BLaER1 treated with 17β-estradiol and CSF1 and Interleukin-3, amounts not matched to agents 10 nM and 100 nM (cell line): ENCODE data around the gene ARVCF.
"Not testable (repeated sequence)": the region's sequence is repeated elsewhere in the genome, so short reads cannot be mapped to it uniquely, and the experiment has no call there.

Source experiments
- H3K27ac ChIP-seq, 11 experiments: shearing (Covaris generic); formaldehyde crosslinking; 2 replicates each; pipeline ENCODE4 v1.8.1; 2022
- H3K27me3 ChIP-seq, 11 experiments: shearing (Covaris generic); formaldehyde crosslinking; 2 replicates each; pipeline ENCODE4 v1.8.1; 2022
- H3K36me3 ChIP-seq, 11 experiments: shearing (Covaris generic); formaldehyde crosslinking; 2 replicates each; pipeline ENCODE4 v1.8.1; 2022
- H3K4me1 ChIP-seq, 10 experiments: shearing (Covaris generic); formaldehyde crosslinking; 2 replicates each; pipeline ENCODE4 v1.8.1; 2022
- H3K4me2 ChIP-seq, 11 experiments: shearing (Covaris generic); formaldehyde crosslinking; 2 replicates each; pipeline ENCODE4 v1.8.1; 2022
- H3K4me3 ChIP-seq, 10 experiments: shearing (Covaris generic); formaldehyde crosslinking; 2 replicates each; pipeline ENCODE4 v1.8.1; 2022
- H3K9ac ChIP-seq, 11 experiments: shearing (Covaris generic); formaldehyde crosslinking; 2 replicates each; pipeline ENCODE4 v1.8.1; 2022
- H3K9me3 ChIP-seq, 11 experiments: shearing (Covaris generic); formaldehyde crosslinking; replicated peaks in 1 of 11; 2 replicates each; pipeline ENCODE4 v1.8.1; 2022
- H4K20me1 ChIP-seq, 11 experiments: shearing (Covaris generic); formaldehyde crosslinking; 2 replicates each; pipeline ENCODE4 v1.8.1; 2022
- Cebpa-rat ChIP-seq, 11 experiments: shearing (Covaris generic); IDR thresholded peaks; 2 replicates each; pipeline ENCODE4 v1.8.1; 2022

ARVCF gene

GRCh38 chr22:19941365-19942082 is 75.1 kb downstream of the ARVCF start, which contains the start of the genes COMT and TXNRD2:
TSS of gene COMT (plus strand) at chr22:19941772. CDS start at chr22:19962527, 20,755 bp downstream.
TSS of gene TXNRD2 (minus strand) at chr22:19941818. CDS start at chr22:19941803, 15 bp downstream.
- Histone ChIP-seq H3K4me1 (peaks cover 53 to 70% (median 61%) of the 10 kb centered on the region in 10 experiments), H3K9me3 (peaks cover 1 to 18% (median 15%) of the 10 kb centered on the region in 11 experiments), H3K36me3 (peaks cover 12 to 26% (median 15%) of the 10 kb centered on the region in 11 experiments), H3K9ac (peak within 1 kb of the TSS; percentile 88 to 99 (median 94)), H3K27ac (peak within 1 kb of the TSS; percentile 87 to 100 (median 96)), H3K27me3 (no peaks in the 10 kb centered on the region), H3K4me2 (peak within 1 kb of the TSS; percentile 93 to 99 (median 97)), H3K4me3 (peak within 1 kb of the TSS; percentile 71 to 90 (median 82)), H4K20me1 (peaks cover 0 to 9% (median 0%) of the 10 kb centered on the region in 11 experiments; a peak in 2 of 22 replicates)
- TF ChIP-seq Cebpa-rat (IDR thresholded peaks at IDR 0.05): no peak

GRCh38 chr22:19940536-19941364 is 75.9 kb downstream of the ARVCF start:
- peaks cover 20 to 34% (median 23%) of the 10 kb centered on the region in 11 experiments for H3K36me3 ChIP-seq
- H3K4me2 ChIP-seq: peak overlapping the region; percentile 92 to 99 (median 97)
- H3K27me3 ChIP-seq: no peaks in the 10 kb centered on the region
- peak overlapping the region; percentile 87 to 100 (median 96) for H3K27ac ChIP-seq
- TF ChIP-seq Cebpa-rat (IDR thresholded peaks at IDR 0.05): no peak
- H4K20me1 ChIP-seq: peaks cover 0 to 3% (median 0%) of the 10 kb centered on the region in 11 experiments; a peak in 1 of 22 replicates
- H3K4me3 ChIP-seq: peak overlapping the region; percentile 71 to 90 (median 82)
- H3K9me3 ChIP-seq: peaks cover 9 to 26% (median 23%) of the 10 kb centered on the region in 11 experiments
- H3K4me1 ChIP-seq: peaks cover 45 to 63% (median 54%) of the 10 kb centered on the region in 10 experiments
- H3K9ac ChIP-seq: peak overlapping the region; percentile 88 to 99 (median 94)

- peaks cover 0 to 12% (median 5%) of the 10 kb centered on the region in 11 experiments; a peak in 7 of 22 replicates for H4K20me1 ChIP-seq
- no peak for TF ChIP-seq Cebpa-rat (IDR thresholded peaks at IDR 0.05)
- H3K4me1 ChIP-seq: peaks cover 24 to 43% (median 27%) of the 10 kb centered on the region in 10 experiments
- no peak overlapping the region for H3K27ac ChIP-seq
- H3K9me3 ChIP-seq: peaks cover 19 to 39% (median 34%) of the 10 kb centered on the region in 11 experiments
- H3K27me3 ChIP-seq: no peaks in the 10 kb centered on the region
- no peak overlapping the region for H3K4me3 ChIP-seq
- H3K36me3 ChIP-seq: peaks cover 27 to 47% (median 32%) of the 10 kb centered on the region in 11 experiments
- no peak overlapping the region for H3K9ac ChIP-seq
- H3K4me2 ChIP-seq: no peak overlapping the region
Measured at GRCh38 chr22:19937616-19938473, 78.8 kb downstream of the ARVCF start.

GRCh38 chr22:19936513-19936912 is 80.1 kb downstream of the ARVCF start:
- no peaks in the 10 kb centered on the region for H3K27me3 ChIP-seq
- H3K27ac ChIP-seq: no peak overlapping the region
- no peak overlapping the region for H3K9ac ChIP-seq
- peaks cover 19 to 49% (median 29%) of the 10 kb centered on the region in 10 experiments for H3K4me1 ChIP-seq
- H3K9me3 ChIP-seq: peaks cover 19 to 39% (median 34%) of the 10 kb centered on the region in 11 experiments
- peaks cover 27 to 47% (median 32%) of the 10 kb centered on the region in 11 experiments for H3K36me3 ChIP-seq
- TF ChIP-seq Cebpa-rat (IDR thresholded peaks at IDR 0.05): no peak
- H3K4me3 ChIP-seq: no peak overlapping the region
- peaks cover 0 to 24% (median 5%) of the 10 kb centered on the region in 11 experiments; a peak in 7 of 22 replicates for H4K20me1 ChIP-seq
- H3K4me2 ChIP-seq: no peak overlapping the region

- H3K9ac ChIP-seq, H3K4me3 ChIP-seq, H3K27ac ChIP-seq, H3K27me3 ChIP-seq, H3K4me2 ChIP-seq: not testable (repeated sequence)
- H4K20me1 ChIP-seq: peaks cover 0 to 28% (median 5%) of the 10 kb centered on the region in 11 experiments; a peak in 7 of 22 replicates
- H3K4me1 ChIP-seq: peaks cover 8 to 47% (median 19%) of the 10 kb centered on the region in 10 experiments
- peaks cover 29 to 47% (median 35%) of the 10 kb centered on the region in 11 experiments for H3K36me3 ChIP-seq
- H3K9me3 ChIP-seq: peaks cover 19 to 39% (median 34%) of the 10 kb centered on the region in 11 experiments
Measured at GRCh38 chr22:19935123-19935718, 81.4 kb downstream of the ARVCF start.

GRCh38 chr22:19933341-19934241 is 83.0 kb downstream of the ARVCF start:
- no peaks in the 10 kb centered on the region for H3K27me3 ChIP-seq
- peak overlapping the region in 4 of 11 experiments; percentile 51 to 76 (median 67); a peak in 8 of 22 replicates for H3K4me2 ChIP-seq
- peaks cover 0 to 34% (median 13%) of the 10 kb centered on the region in 10 experiments; a peak in 13 of 20 replicates for H3K4me1 ChIP-seq
- peaks cover 29 to 55% (median 39%) of the 10 kb centered on the region in 11 experiments for H3K36me3 ChIP-seq
- no peak for TF ChIP-seq Cebpa-rat (IDR thresholded peaks at IDR 0.05)
- no peak overlapping the region for H3K27ac ChIP-seq
- no peak overlapping the region for H3K4me3 ChIP-seq
- H3K9me3 ChIP-seq: peaks cover 19 to 39% (median 34%) of the 10 kb centered on the region in 11 experiments
- H3K9ac ChIP-seq: no peak overlapping the region
- H4K20me1 ChIP-seq: peaks cover 0 to 28% (median 5%) of the 10 kb centered on the region in 11 experiments; a peak in 7 of 22 replicates
